Measurements from ENCODE around the gene MEOX2. TPM values are rescaled to one million over a fixed set of nuclear protein-coding genes. Genes with fewer than 3 reads are reported as not detected.

Gene MEOX2
- polyA plus RNA-seq, 1 donor from 2014 or later: not detected

- TF ChIP-seq SMC3 (conservative IDR thresholded peaks at IDR 0.05; ENCODE audit: poor library complexity) (peak; percentile 54), RAD21 (conservative IDR thresholded peaks at IDR 0.05) (peak; percentile 64), TAF1 (IDR thresholded peaks at IDR 0.05; ENCODE audit: low read depth) (no peak)
- TF ChIP-seq, protein P1, sequence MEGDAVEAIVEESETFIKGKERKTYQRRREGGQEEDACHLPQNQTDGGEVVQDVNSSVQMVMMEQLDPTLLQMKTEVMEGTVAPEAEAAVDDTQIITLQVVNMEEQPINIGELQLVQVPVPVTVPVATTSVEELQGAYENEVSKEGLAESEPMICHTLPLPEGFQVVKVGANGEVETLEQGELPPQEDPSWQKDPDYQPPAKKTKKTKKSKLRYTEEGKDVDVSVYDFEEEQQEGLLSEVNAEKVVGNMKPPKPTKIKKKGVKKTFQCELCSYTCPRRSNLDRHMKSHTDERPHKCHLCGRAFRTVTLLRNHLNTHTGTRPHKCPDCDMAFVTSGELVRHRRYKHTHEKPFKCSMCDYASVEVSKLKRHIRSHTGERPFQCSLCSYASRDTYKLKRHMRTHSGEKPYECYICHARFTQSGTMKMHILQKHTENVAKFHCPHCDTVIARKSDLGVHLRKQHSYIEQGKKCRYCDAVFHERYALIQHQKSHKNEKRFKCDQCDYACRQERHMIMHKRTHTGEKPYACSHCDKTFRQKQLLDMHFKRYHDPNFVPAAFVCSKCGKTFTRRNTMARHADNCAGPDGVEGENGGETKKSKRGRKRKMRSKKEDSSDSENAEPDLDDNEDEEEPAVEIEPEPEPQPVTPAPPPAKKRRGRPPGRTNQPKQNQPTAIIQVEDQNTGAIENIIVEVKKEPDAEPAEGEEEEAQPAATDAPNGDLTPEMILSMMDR (IDR thresholded peaks at IDR 0.05; ENCODE audit: poor library complexity, severe bottlenecking): peak; percentile 58
- Histone ChIP-seq H3K36me3 (ENCODE audit: insufficient read depth, low read length) (no peaks in the 10 kb centered on the region), H3F3A (ENCODE audit: insufficient read depth, low read length, poor library complexity, severe bottlenecking) (no peaks in the 10 kb centered on the region), H2AFZ (ENCODE audit: low read depth, low read length) (no peak overlapping the region), H3K4me2 (ENCODE audit: low read length) (no peak overlapping the region), H3K9me3 (ENCODE audit: low read length) (no peaks in the 10 kb centered on the region), H3K27me3 (ENCODE audit: insufficient read depth, low read depth, low read length) (no peaks in the 10 kb centered on the region), H3K9me2 (ENCODE audit: insufficient read depth, low read length) (no peaks in the 10 kb centered on the region), H3K9ac (ENCODE audit: low read length) (no peak overlapping the region), H3K79me2 (replicated peaks; ENCODE audit: insufficient read depth, low read length) (no peaks in the 10 kb centered on the region), H3K27ac (ENCODE audit: low read length) (no peak overlapping the region), H4K20me1 (ENCODE audit: insufficient read depth) (no peaks in the 10 kb centered on the region), H3K4me3 (ENCODE audit: low read length) (no peak overlapping the region)
Observed at GRCh38 chr7:15720849-15721471, 34.5 kb upstream of the MEOX2 start.

GRCh38 chr7:15719311-15719710, 32.8 kb upstream of the MEOX2 start:
- H4K20me1 ChIP-seq (ENCODE audit: insufficient read depth): no peaks in the 10 kb centered on the region
- H3K27me3 ChIP-seq (ENCODE audit: insufficient read depth, low read depth, low read length): no peaks in the 10 kb centered on the region
- H3F3A ChIP-seq (ENCODE audit: insufficient read depth, low read length, poor library complexity, severe bottlenecking): no peaks in the 10 kb centered on the region
- no peaks in the 10 kb centered on the region for H3K9me3 ChIP-seq (ENCODE audit: low read length)
- no peaks in the 10 kb centered on the region for H3K36me3 ChIP-seq (ENCODE audit: insufficient read depth, low read length)
- H2AFZ ChIP-seq (ENCODE audit: low read depth, low read length): no peak overlapping the region
- TF ChIP-seq EP300 (conservative IDR thresholded peaks at IDR 0.05; ENCODE audit: poor library complexity, severe bottlenecking): no peak
- no peak for TF ChIP-seq RAD21 (conservative IDR thresholded peaks at IDR 0.05)
- no peak for TF ChIP-seq EZH2 (IDR thresholded peaks at IDR 0.05; ENCODE audit: borderline replicate concordance, insufficient read depth, low read length, poor library complexity, severe bottlenecking)
- TF ChIP-seq, protein P1 (IDR thresholded peaks at IDR 0.05; ENCODE audit: poor library complexity, severe bottlenecking): no peak
- no peak for TF ChIP-seq SMC3 (conservative IDR thresholded peaks at IDR 0.05; ENCODE audit: poor library complexity)
- TF ChIP-seq TAF1 (IDR thresholded peaks at IDR 0.05; ENCODE audit: low read depth): no peak
- no peak for TF ChIP-seq POLR2AphosphoS5 (IDR thresholded peaks at IDR 0.05)
- TF ChIP-seq MXI1 (conservative IDR thresholded peaks at IDR 0.05; ENCODE audit: poor library complexity, severe bottlenecking): no peak
- H3K9me2 ChIP-seq (ENCODE audit: insufficient read depth, low read length): no peaks in the 10 kb centered on the region
- no peak overlapping the region for H3K9ac ChIP-seq (ENCODE audit: low read length)
- H3K4me2 ChIP-seq (ENCODE audit: low read length): no peak overlapping the region
- no peaks in the 10 kb centered on the region for H3K79me2 ChIP-seq (replicated peaks; ENCODE audit: insufficient read depth, low read length)
- no peak overlapping the region for H3K27ac ChIP-seq (ENCODE audit: low read length)
- H3K4me3 ChIP-seq (ENCODE audit: low read length): no peak overlapping the region

DNA sequence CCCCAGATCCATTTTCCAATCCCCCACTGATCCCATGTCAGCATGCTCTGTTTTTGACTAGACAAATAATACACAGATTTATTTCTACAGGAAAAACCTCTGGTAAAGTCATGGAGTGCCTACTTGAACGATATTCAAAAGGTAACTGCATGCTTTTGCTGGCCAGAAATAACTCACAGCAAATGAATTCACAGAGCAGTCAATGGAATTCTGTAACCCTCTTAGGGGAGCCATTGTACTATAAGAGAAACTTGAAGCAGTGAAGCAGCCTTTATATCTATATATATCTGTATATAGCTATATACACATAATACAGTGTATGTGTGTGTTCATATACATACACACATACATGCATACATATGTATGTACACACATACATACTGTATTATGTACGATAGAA, 29.0 kb upstream of the MEOX2 start:
- Histone ChIP-seq H3K4me2 (ENCODE audit: low read length) (no peak overlapping the region), H3K27ac (ENCODE audit: low read length) (no peak overlapping the region)
- no peak for TF ChIP-seq TAF1 (IDR thresholded peaks at IDR 0.05; ENCODE audit: low read depth)
- TF ChIP-seq EZH2 (IDR thresholded peaks at IDR 0.05; ENCODE audit: borderline replicate concordance, insufficient read depth, low read length, poor library complexity, severe bottlenecking): no peak
- no peak for TF ChIP-seq MXI1 (conservative IDR thresholded peaks at IDR 0.05; ENCODE audit: poor library complexity, severe bottlenecking)
- TF ChIP-seq POLR2AphosphoS5 (IDR thresholded peaks at IDR 0.05): no peak
- no peak for TF ChIP-seq SMC3 (conservative IDR thresholded peaks at IDR 0.05; ENCODE audit: poor library complexity)
- no peak for TF ChIP-seq EP300 (conservative IDR thresholded peaks at IDR 0.05; ENCODE audit: poor library complexity, severe bottlenecking)
- TF ChIP-seq REST (IDR thresholded peaks at IDR 0.05; ENCODE audit: borderline replicate concordance): no peak
- TF ChIP-seq, protein P1 (IDR thresholded peaks at IDR 0.05; ENCODE audit: poor library complexity, severe bottlenecking): no peak
- no peak for TF ChIP-seq RAD21 (conservative IDR thresholded peaks at IDR 0.05)

More for the DNA sequence above, 29.0 kb upstream of the MEOX2 start:
- H3K9me2 ChIP-seq (ENCODE audit: insufficient read depth, low read length): no peaks in the 10 kb centered on the region
- H3F3A ChIP-seq (ENCODE audit: insufficient read depth, low read length, poor library complexity, severe bottlenecking): no peaks in the 10 kb centered on the region
- no peak overlapping the region for H2AFZ ChIP-seq (ENCODE audit: low read depth, low read length)
- H3K79me2 ChIP-seq (replicated peaks; ENCODE audit: insufficient read depth, low read length): no peaks in the 10 kb centered on the region
- no peaks in the 10 kb centered on the region for H3K36me3 ChIP-seq (ENCODE audit: insufficient read depth, low read length)
- no peaks in the 10 kb centered on the region for H3K27me3 ChIP-seq (ENCODE audit: insufficient read depth, low read depth, low read length)
- H4K20me1 ChIP-seq (ENCODE audit: insufficient read depth): no peaks in the 10 kb centered on the region
- H3K9ac ChIP-seq (ENCODE audit: low read length): no peak overlapping the region
- H3K9me3 ChIP-seq (ENCODE audit: low read length): no peaks in the 10 kb centered on the region
- H3K4me3 ChIP-seq (ENCODE audit: low read length): no peak overlapping the region

Measured in neural cell (in vitro differentiated cells).